ENCODE results near the gene HOXA4.

Gene HOXA4

DNA sequence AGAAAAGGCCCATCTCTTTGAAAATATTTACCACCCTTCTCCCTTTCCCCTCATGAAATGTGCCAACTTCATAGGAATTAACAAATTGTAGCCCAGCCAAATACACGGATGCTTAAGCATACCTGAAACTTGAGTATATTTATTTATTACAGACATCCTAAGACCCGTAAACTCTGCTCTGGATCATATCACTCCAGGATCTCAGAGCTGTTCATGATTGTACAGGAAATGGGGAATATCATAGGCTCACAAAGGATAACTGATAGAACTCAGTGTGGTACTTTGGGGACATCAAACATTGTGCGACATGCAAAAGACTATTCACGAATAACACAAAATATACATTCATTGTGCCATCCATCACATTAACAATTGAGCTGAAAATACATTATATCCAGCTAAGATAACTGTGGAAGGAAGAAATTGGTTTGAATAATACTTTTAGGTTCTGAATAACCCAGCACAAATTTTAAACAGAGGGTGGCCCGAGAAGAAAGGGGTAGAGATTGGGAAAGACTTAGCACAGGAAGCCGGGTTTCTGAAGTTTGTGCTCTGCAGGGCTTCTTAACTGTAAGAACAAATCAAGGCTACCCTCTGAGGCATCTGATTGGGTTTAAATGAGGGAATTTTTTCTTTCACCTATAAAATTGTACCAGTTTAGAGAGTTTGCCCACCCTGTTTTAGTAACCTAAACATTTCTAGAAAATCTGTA is 37.2 kb downstream of the HOXA4 start:
- DNase-seq (ENCODE audit: low read depth): no peak

GRCh38 chr7:27092819-27093110 is 37.8 kb downstream of the HOXA4 start:
- DNase-seq (ENCODE audit: low read depth): no peak

GRCh38 chr7:27091941-27092818 is 38.4 kb downstream of the HOXA4 start:
- DNase-seq (ENCODE audit: low read depth): no peak

DNA sequence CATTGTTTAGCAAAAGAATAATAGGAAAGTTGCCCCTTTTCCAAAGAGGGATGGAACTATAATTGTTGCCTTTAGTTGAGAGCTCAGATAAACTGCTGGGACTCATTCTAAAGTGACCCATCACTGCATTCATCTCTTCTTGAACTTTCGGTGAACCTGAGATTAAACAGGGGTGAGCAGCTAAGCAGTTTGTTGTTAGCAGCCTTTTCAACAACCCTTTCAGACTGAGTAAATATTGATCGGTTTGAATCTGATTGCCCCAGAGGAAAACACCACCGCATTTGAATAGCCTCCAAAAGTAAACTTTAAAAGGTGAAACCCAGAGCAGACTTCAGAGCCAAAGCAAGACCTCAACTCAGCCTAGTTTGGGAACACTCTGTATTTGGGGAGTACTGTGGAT is 39.5 kb downstream of the HOXA4 start:
- no peak for DNase-seq (ENCODE audit: low read depth)

DNA sequence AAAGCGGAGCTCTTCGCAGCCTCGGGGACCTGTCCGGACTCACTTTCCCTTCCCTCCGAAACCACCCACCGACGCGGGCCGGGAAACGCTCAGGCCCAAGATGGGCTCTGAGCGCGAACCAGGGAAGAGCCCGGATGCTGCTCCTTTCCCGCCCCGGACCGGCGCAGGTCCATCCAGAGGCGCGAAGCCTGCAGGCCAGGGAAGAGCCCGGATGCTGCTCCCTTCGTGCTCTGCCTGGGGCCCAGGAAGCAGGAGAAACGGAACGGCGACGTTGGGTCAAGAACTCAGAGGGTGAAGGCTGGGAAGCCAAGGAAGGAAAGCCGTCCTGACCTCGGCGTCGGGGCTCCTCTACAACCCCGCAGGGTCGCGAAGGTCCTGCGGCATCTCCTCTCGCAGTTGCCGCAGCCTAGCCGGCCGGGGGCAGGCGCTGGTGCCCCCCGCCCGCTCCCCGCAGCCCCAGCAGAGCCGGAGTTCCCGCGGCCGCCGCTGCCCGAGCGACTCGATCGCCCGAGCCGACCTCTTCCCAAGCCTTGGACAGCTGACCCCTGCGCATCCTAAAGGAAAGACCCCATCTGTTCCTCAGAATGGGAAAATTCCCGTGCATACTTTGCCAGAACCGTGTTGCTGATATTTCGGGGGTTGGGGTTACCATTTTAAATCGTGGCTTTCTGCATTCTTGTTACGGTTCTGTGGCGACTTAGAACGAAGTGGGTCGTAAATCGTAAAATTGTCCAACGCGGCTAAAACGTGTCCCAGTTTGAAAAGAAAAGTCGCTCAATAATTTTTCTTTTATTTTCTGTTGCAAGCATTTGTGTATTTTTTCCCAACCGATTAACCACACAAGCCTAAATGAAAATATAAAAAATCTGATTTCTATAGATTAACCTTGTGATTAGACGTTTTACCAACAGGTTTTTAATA is 42.3 kb downstream of the HOXA4 start:
- DNase-seq (ENCODE audit: low read depth): no peak

DNA sequence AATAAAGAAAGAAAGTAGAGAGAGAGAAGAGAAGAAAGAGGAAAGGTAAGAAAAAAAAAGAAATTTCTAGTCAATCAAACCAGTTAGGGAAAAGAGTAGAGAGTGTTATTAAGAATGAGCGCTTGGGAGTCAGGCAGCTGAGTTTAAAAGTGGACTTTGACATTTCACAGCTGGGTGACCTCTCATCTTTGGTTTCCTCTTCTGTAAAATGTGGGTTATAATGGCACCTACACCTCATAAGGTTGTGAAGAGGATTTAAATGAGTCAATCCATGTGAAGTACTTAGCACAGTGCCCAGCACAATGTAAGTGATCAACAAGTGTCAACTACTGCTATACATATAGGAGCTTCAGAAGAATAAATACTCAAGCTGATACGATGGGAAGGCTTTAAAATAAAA is 46.9 kb downstream of the HOXA4 start:
- no peak for DNase-seq (ENCODE audit: low read depth)

DNA sequence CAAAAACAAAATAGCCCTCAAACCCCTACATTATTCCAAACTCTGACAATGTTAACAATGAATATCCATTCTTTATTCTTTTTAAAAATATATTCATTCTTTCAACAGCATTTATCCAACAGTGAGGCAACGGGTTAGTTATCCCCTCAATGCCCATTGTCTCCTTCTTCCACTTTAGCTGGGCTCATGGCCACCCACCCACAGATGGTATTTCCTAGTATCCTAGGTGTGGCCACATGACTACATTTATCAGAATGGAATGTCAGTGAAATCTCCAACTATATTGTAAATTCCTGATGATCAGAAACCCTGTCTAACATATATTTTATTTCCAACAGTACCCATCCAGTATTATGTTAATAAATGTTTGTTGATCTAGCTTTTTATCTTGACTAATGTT is 48.4 kb downstream of the HOXA4 start:
- no peak for DNase-seq (ENCODE audit: low read depth)

GRCh38 chr7:27080844-27081436 is 49.6 kb downstream of the HOXA4 start:
- no peak for DNase-seq (ENCODE audit: low read depth)

DNA sequence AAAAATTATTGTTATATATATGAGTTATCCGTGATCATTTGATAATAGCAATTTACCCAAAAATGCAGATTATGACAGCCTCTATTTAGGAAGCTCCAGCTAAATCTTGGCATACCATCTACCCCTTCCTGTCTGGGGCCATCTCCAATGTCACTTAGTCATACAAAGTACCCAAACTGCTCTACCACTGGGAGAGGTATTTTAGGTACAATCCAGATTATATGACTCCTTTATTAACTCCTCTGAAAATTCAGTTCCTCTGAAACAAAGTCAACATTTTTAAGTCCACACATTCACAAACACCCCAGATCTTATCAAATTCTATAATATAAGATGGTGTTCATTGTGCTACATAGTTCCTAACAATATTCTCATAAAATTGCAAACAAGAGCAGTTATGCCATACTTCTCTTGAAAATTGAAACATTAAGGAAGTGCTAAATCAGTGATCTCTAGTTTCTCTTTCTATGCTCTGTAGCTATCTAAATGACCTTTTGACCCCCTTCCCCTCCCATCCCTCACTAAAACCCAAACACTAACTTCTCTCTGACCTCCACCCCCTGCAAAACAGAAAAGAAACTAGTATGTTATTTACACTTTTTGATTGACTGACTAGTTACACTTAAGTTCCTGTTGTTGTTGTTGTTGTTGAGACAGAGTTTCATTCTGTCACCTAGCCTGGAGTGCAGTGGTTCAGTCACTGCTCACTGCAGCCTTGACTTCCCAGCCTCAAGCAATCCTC is 51.2 kb downstream of the HOXA4 start:
- no peak for DNase-seq (ENCODE audit: low read depth)

GRCh38 chr7:27078616-27079233 is 51.8 kb downstream of the HOXA4 start:
- DNase-seq (ENCODE audit: low read depth): no peak
